AG04450 (cell line): ENCODE results near the gene GAREM2. TPM values are rescaled to one million over a fixed set of nuclear protein-coding genes. Genes with fewer than 3 reads are reported as not detected.

ENCODE experiments used
- CTCF ChIA-PET: fragments of 300-600, 350-600 bp; formaldehyde crosslinking; extraction: SDS; loops from one replicate; lab custom pipeline; 2022; ENCODE audit warnings: antibody characterized with exemption, inconsistent platforms; lab: Charles Lee
- POLR2A ChIA-PET: fragments of 350-600 bp; formaldehyde crosslinking; extraction: SDS; loops from one replicate; lab custom pipeline; 2021; ENCODE audit warnings: antibody characterized with exemption, inconsistent platforms; lab: Yijun Ruan, JAX
- DNase-seq: peaks from one replicate; pipeline ENCODE4 v3.0.0-alpha.2; 2011; ENCODE audit warnings: low read depth, low spot score
- H3K27ac ChIP-seq: one replicate; pipeline ENCODE4 v1.5.1; 2012; ENCODE audit warnings: low read depth, low read length, control low read depth
- H3K27me3 ChIP-seq: one replicate; pipeline ENCODE4 v1.6.0; 2012; ENCODE audit warnings: low read length; ENCODE audit not compliant: control insufficient read depth, insufficient read depth
- H3K4me3 ChIP-seq: 2 replicates; pipeline ENCODE4 v1.5.1; 2011; ENCODE audit warnings: mild to moderate bottlenecking, low read depth, low read length, control low read depth
- H3K9me3 ChIP-seq: 2 replicates; pipeline ENCODE4 v1.5.1; 2012; ENCODE audit warnings: low read length; ENCODE audit not compliant: control insufficient read depth, insufficient read depth
- polyA plus RNA-seq: library from polyadenylated mRNA; depleted of rRNA; stranded (reverse); fragments of >200 nt; gene quantifications from 2 replicates; pipeline ENCODE4 v1.2.3, GENCODE V29; 2011
- TF ChIP-seq, protein P1 (sequence below): IDR thresholded peaks from 2 replicates; pipeline ENCODE4 v1.5.1; 2011; ENCODE audit warnings: low read depth, low read length, control low read depth, inconsistent platforms

Gene GAREM2
- polyA plus RNA-seq, 1 experiment, result 2.8 TPM

DNA sequence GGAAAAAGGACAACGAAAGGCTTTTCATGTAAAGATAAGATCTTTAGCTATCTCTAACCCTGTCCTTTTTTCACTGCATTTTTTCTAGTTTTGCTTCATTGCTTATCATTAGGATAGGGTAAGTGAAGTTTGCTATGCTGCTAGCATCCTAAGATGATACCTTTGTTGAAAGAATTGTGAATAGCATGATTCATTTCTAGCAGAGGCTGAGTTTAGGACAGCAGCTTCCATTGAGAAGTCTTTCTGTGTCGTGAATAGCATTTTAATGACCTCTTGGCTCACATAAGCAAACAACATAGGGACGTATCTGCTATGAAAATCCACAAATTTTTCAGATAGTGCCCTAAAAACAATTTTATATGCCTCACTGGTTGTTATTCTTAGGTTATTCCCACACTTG lies 36.4 kb upstream of the GAREM2 start:
- H3K27me3 ChIP-seq, result no peaks in the 10 kb centered on the region
- CTCF ChIA-PET, result interaction anchor here (1.0 to 1.7 kb wide), 3 partner anchors 9 to 186 kb away, joined by 4 to 11 read pairs (median 10); no protein-coding TSS in a partner anchor
- H3K9me3 ChIP-seq, result no peaks in the 10 kb centered on the region; the same call in 1 of the 2 replicates
- POLR2A ChIA-PET, result no interaction called here
- no peak overlapping the region for H3K27ac ChIP-seq
- no peak overlapping the region for H3K4me3 ChIP-seq
- no peak for DNase-seq
- TF ChIP-seq, protein P1, sequence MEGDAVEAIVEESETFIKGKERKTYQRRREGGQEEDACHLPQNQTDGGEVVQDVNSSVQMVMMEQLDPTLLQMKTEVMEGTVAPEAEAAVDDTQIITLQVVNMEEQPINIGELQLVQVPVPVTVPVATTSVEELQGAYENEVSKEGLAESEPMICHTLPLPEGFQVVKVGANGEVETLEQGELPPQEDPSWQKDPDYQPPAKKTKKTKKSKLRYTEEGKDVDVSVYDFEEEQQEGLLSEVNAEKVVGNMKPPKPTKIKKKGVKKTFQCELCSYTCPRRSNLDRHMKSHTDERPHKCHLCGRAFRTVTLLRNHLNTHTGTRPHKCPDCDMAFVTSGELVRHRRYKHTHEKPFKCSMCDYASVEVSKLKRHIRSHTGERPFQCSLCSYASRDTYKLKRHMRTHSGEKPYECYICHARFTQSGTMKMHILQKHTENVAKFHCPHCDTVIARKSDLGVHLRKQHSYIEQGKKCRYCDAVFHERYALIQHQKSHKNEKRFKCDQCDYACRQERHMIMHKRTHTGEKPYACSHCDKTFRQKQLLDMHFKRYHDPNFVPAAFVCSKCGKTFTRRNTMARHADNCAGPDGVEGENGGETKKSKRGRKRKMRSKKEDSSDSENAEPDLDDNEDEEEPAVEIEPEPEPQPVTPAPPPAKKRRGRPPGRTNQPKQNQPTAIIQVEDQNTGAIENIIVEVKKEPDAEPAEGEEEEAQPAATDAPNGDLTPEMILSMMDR, result no peak

DNA sequence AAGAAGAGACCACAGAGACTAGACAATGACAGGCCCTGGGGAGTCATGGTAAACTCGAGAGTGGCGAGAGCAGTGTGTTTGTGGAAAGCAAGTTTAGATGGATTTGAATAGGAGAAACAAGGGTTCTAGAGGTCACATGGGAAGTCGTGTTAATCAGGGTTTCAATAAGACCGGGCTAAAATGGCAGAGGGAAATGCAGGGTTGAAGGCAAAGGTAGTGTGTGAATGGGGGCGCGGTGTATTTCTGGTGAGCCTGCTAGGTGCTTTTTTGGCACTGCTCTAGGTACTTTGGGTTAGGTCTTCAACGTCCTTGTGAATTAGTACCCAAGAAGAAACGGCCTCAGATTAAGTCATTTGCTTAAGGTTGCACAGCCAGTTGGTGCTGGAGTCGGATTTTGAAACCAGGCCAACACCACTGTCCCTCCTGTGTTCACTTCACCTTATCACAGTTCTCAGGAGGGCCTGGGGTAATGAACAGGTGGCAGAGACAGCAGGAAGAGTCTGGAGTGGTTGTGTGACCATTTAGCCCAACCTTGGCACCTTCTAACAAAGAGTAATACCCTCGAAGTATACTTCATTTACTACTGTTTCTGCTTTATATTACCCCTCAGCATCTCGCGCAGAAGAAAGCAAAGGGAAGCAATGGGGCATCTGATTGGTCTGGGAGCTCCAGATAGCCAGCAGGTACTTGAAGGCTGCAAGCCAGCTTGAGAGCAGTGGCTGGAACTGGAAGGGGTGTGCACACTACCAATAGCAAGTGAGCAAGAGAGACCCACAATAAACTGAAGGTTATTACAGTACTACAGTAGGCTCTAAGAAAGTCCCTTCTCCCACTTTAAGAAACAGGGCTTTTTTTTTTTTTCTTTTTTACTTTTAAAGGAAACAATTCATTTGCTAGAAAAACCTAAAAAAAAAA lies 33.4 kb upstream of the GAREM2 start:
- Histone ChIP-seq H3K4me3 (no peak overlapping the region), H3K9me3 (no peaks in the 10 kb centered on the region; the same call in 1 of the 2 replicates), H3K27ac (no peak overlapping the region), H3K27me3 (no peaks in the 10 kb centered on the region)
- TF ChIP-seq, protein P1, result no peak
- no peak for DNase-seq
- CTCF ChIA-PET, result interaction anchor here (1.2 kb wide), 1 partner anchor 148 kb away, joined by 5 read pairs; no protein-coding TSS in a partner anchor
- POLR2A ChIA-PET, result interaction anchor here (0.6 to 0.7 kb wide), 2 partner anchors 71 to 194 kb away, joined by 4 to 5 read pairs; no protein-coding TSS in a partner anchor

DNA sequence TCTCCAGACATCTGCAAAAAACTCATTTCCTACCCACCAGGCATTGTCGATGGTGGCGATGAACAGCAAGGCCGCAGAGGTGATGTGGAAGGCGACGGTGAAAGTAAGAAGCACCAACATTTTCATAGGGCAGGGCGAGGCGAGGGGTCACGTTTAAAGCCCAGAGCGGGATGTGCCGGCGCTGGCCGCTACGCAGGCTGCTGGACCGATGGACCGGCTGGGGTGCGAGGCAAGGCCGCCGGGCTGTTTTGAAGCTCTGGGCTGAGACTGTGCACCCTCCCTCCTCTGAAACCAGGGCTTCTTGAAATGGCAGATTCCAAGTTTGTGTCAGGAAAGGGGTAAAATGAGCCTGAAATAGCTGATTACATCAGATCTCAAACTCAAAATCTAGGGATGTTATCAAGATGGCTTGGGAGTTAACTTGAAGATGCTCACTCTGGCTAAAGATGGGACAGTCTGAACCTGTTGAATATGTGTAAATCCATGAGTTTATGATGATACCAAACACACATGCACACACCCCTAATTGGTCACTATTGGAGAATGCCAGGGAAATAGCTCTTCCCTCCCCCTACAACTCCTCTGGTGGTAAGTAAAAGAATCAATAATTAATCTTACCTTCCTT lies 31.6 kb upstream of the GAREM2 start:
- TF ChIP-seq, protein P1, result no peak
- CTCF ChIA-PET, result interaction anchor here (1.3 kb wide), 1 partner anchor 191 kb away, joined by 6 read pairs; no protein-coding TSS in a partner anchor
- POLR2A ChIA-PET, result no interaction called here

DNA sequence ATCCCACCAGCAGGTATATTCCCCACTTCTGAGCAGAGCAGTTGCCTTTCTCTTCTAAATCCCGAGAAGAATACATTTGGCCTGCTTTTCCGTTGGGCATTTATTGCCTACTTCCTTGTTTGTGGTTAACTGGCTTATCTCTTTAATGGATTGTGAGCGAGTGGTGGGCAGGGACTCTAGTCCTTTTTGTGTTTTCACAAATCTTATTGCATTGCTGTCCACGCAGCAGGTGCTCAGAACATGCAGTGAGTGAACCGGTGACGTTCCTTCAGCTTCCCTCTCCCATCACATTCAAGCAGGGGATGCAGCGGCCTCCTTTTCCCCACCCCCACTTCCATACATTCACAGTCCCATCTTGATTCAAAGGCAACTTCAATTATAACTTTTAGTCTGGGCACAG lies 28.9 kb upstream of the GAREM2 start:
- POLR2A ChIA-PET, result no interaction called here
- Histone ChIP-seq H3K9me3 (no peaks in the 10 kb centered on the region; the same call in 1 of the 2 replicates), H3K27me3 (no peaks in the 10 kb centered on the region), H3K27ac (no peak overlapping the region), H3K4me3 (no peak overlapping the region)
- TF ChIP-seq, protein P1, result no peak
- DNase-seq, result no peak
- CTCF ChIA-PET, result interaction anchor here (0.7 to 6.2 kb wide), 9 partner anchors 81 to 433 kb away, joined by 3 to 109 read pairs (median 8); no protein-coding TSS in a partner anchor

More for the DNA sequence above, 31.6 kb upstream of the GAREM2 start:
- Histone ChIP-seq H3K9me3 (no peaks in the 10 kb centered on the region; the same call in 1 of the 2 replicates), H3K27ac (no peak overlapping the region), H3K4me3 (no peak overlapping the region), H3K27me3 (no peaks in the 10 kb centered on the region)
- DNase-seq, result no peak
